SU-DHL-6 (cell line): ENCODE measurements around the gene IL10RA.

Experiments used
- CTCF ChIP-seq: fragments of 200-600 bp; sonication (generic); IDR thresholded peaks from one replicate; pipeline ENCODE4 v1.5.1; 2017; ENCODE audit warnings: antibody characterized with exemption, mild to moderate bottlenecking, low read length, moderate library complexity; ENCODE audit not compliant: insufficient read depth, poor library complexity, severe bottlenecking
- EZH2phosphoT487 ChIP-seq: fragments of 200-600 bp; sonication (generic), shearing (Covaris generic); conservative IDR thresholded peaks from 2 replicates; pipeline ENCODE4 v1.6.1; 2018; ENCODE audit warnings: mild to moderate bottlenecking, antibody characterized with exemption, low read length, moderate library complexity, mixed read lengths

- TF ChIP-seq CTCF (no peak), EZH2phosphoT487 (no peak)
These were observed 15.9 kb downstream of the IL10RA start for GRCh38 chr11:118002010-118002540.
